HG03469 (cell line): Measurements from ENCODE around the gene TARBP1.

Source experiments
- ATAC-seq: cut with Tn5 transposase; IDR thresholded peaks from one replicate; pipeline ENCODE4 v1.9.1; 2021; ENCODE audit warnings: mild to moderate bottlenecking, moderate library complexity, moderate number of reproducible peaks; ENCODE audit not compliant: unreplicated experiment

TARBP1 gene

GRCh38 chr1:234356615-234357269 is 122.2 kb downstream of the TARBP1 start:
- ATAC-seq: peak; percentile 80

DNA sequence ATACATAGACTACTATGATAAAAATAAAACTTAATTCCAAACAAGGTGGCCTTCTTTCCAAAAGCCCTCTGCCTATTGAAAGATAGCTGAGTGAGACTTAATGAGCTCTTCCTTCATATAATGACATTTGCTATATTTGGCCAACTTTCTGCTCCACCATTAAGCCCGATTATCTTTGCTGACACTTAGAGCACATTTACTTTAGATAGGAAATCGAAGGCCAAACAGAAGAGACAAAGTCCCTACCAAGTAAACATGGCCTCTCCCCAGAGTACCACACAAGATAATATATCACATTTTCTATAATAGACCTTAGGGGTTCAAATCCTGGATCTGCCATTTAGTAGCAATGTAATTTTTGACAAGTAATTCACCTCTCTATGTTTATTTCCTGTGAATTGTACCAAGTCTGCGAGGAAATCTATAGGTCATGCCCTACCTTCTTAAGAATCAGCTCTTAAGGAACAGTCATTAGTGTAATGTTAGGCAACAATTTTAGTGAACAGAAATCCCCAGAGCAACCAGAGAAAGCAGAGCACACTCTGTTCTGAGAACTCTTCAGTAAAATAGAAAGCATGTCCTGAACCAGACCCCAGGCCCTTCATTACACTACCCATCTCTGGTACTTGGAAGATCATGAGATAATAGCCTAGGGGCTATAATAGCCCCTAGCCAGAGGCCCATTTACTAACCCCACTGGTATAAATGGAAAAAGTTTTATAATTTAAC is 123.0 kb downstream of the TARBP1 start:
- no peak for ATAC-seq

DNA sequence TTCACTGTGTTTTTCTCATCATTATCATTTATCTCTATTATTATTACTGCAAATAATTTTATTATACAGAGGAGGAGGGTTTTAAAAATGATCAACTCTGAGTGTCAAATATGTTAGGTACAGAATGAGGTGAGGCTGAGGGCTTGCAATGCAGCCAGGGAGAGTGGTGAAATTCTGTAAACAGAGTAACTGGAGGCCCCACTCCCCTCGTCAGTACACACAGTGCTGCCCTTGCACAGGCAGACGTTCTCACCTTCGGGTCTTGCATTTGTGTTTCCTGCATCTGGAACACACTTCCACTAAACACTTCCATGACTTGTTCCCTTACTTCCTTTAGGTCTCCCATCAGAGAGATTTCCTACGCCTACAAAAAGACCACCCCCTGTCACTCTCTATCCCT is 130.0 kb downstream of the TARBP1 start:
- no peak for ATAC-seq

- ATAC-seq: no peak
Observed at GRCh38 chr1:234345237-234345636, 133.7 kb downstream of the TARBP1 start.

- ATAC-seq: no peak
Observed at GRCh38 chr1:234342774-234343173, 136.2 kb downstream of the TARBP1 start.
